Measurements from ENCODE around the gene CNP. TPM values are rescaled to one million over a fixed set of nuclear protein-coding genes. Genes with fewer than 3 reads are reported as not detected.
"Not testable (repeated sequence)": the region's sequence is repeated elsewhere in the genome, so short reads cannot be mapped to it uniquely, and the experiment has no call there.

Gene CNP
- total RNA-seq: 66.5 and 75.4 TPM in 2 replicates

- DNase-seq (ENCODE audit: low read depth, low spot score): peak; percentile 60
These were observed at the start of gene CNP for GRCh38 chr17:41966463-41967140. TSS of gene CNP (plus strand) at chr17:41966795. CDS start at chr17:41966885, 90 bp downstream.

DNA sequence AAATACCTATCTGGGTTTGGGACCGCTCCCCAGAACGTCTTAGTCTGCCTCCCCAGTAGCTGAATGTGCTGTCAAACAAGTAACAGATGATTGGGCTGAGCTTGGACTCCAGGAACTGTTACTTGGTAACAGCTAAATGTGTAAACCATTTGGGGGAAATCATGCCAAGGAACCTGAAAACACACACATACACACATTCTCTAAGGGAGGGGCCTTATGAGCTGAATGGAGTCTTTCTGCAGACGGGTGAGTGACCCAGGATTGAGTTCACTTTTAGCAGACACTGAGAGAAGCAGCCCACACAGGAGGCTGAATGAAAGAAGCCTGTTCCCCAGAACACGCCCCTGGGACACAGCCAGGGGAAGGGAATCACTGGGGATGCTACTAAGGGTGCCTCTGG, 49.4 kb upstream of the CNP start:
- DNase-seq (ENCODE audit: low read depth, low spot score): no peak

GRCh38 chr17:41917679-41918313, 48.8 kb upstream of the CNP start:
- no peak for DNase-seq (ENCODE audit: low read depth, low spot score)

GRCh38 chr17:41918314-41919164, 48.1 kb upstream of the CNP start, which contains the start of gene ACLY:
TSS of gene ACLY (minus strand) at chr17:41918951. CDS start at chr17:41913873, 5,078 bp downstream.
- DNase-seq (ENCODE audit: low read depth, low spot score): peak; percentile 87

DNA sequence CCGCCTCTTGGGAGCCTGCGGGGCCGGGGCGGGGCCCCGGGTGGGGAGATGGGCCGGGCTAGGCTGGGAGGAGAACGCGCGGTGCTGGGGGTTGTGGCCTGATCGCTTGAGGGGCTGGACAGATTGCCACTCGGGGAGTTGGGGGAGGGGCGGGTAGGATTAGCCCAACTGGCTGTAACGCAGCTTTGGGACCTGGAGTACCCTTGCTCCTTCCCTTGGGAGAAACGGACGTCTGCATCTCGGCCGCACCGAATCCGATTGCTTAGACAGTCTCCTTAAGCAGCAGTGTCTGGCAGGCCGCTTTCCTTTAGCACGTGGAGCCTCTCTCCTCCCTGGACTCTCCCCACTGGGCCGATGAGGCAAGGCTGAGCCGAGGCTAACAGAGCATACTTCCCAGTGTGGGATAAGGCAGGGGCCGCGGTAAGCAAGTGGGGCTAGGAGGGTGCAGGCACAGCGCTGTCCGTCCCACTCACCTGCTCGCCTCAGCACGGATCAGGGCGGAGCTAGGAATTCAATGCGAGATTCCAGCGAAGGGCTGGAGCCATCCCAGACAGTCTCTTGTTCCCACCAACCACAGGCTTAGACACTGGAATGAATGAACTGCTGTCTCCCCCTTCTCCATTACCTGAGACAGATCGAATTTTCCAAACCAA, 47.3 kb upstream of the CNP start:
- no peak for DNase-seq (ENCODE audit: low read depth, low spot score)

- no peak for DNase-seq (ENCODE audit: low read depth, low spot score)
These were observed 46.6 kb upstream of the CNP start for GRCh38 chr17:41919840-41920579.

GRCh38 chr17:41920580-41920955, 46.0 kb upstream of the CNP start:
- no peak for DNase-seq (ENCODE audit: low read depth, low spot score)

DNA sequence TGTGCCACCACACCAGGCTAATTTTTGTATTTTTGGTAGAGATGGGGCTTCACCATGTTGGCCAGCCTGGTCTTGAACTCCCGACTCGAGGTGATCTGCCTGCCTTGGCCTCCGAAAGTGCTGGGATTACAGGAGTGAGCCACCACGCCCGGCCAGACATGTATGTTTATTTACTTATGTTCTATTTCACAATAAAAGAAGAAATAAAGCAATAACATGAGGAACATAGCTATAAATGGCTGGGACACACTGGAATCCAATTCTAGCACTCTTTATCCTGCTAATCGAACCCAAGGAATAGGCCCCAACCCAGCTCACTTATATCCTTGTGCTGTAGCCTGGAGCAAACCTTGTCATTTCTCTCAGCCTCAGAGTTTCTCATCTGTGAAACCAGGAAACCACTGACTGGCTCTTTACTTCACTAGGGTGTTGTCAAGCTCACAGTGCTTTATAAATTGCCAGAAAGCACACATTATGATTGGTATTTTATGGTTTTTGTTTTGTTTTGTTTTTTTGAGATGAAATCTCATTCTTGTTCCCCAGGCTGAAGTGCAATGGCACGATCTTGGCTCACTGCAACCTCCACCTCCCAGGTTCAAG, 40.5 kb upstream of the CNP start:
- DNase-seq (ENCODE audit: low read depth, low spot score): no peak

GRCh38 chr17:41928693-41929251, 37.8 kb upstream of the CNP start:
- DNase-seq (ENCODE audit: low read depth, low spot score): no peak

DNA sequence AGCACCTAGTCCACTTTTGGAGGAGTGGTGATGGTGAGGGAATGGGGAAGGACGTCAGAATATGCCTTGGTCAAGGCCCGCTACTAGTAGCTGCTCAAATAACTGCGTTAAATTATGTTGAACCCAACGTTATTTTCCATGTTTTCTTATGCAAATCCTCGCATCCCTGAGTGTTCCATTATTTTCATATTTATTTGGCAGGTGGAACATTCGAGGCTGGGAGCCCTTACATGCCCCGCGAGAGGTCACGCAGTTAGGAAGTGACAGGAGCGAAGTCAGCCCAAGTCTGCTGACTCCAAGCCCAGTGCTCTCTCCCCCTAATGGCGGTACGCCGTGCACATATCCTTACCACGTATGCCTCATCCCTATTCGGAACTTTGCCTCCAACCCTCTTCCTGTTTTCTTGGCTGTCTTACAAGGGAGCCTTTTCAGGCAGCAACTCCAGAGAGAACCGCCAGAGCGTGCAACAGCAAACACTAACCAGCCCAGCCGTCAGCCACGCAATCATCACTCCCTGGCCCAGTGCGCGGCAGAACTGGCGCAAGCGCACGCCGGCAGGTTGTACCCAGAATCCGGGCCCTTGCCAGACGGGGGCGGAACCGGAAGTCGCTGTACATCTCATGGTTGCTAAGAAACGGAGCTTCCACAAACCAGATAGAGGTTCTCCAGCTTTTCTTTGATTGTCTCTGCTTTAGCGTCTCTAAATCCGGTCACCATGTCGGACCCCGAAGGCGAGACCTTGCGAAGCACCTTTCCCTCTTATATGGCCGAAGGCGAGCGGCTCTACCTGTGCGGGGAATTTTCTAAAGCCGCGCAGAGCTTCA, 36.4 kb upstream of the CNP start, which contains the start of gene ODAD4:
TSS of gene ODAD4 (plus strand) at position 609 of the 824 bp plus-strand sequence. CDS start at position 716, 107 bp downstream.
- DNase-seq (ENCODE audit: low read depth, low spot score): peak; percentile 92

GRCh38 chr17:41930833-41931156, 35.8 kb upstream of the CNP start:
- not testable (repeated sequence) for DNase-seq (ENCODE audit: low read depth, low spot score)

- not testable (repeated sequence) for DNase-seq (ENCODE audit: low read depth, low spot score)
These were observed 34.9 kb upstream of the CNP start for GRCh38 chr17:41931715-41932114.

- no peak for DNase-seq (ENCODE audit: low read depth, low spot score)
These were observed 33.7 kb upstream of the CNP start for GRCh38 chr17:41932816-41933389.

DNA sequence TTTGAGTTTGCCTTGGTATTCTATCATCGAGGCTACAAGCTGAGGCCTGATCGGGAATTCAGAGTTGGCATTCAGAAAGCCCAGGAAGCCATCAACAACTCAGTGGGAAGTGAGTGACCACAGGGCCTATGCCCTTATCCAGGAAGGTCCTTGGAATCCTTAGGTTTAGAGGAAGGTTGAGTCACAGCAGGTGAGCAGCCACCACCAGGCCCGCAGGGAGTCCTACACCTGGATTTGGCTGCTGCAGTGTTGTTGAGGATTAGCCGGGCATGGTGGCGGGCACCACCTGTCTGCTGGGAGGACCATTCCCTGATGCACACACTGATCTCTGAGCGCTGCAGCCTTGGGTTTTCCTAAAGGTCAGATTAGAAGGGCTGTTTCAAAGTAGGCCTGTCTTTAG, 31.0 kb upstream of the CNP start:
- no peak for DNase-seq (ENCODE audit: low read depth, low spot score)

- DNase-seq (ENCODE audit: low read depth, low spot score): no peak
These were observed 28.3 kb upstream of the CNP start for GRCh38 chr17:41937970-41938954.

DNA sequence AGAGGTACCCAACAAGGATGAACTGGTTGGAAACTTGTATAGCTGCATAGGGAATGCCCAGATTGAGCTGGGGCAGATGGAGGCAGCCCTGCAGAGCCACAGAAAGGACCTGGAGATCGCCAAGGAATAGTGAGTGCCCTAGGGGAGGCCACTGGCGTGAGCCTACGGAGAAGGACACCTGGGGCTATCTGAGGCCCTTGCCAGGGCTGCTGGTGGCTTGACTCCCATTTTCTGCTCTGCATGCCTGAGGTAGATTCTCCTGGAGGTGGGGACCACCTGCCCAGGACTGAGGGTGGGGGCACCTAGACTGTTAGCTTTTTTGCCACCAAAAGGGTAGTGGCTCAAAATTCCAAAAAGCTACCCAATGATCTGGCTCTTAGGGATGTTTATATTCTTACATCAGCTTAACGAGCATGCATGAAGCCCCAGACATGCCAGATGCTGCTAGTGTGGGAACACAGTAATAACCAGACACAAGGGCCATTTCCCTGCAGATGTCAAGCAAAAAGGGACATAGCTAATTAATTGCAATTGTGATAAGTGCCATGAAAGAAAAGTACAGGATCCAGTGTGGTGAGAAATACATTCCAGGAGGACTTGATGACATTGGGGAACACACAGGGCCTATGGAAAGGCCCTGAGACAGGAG, 27.4 kb upstream of the CNP start:
- DNase-seq (ENCODE audit: low read depth, low spot score): no peak

DNA sequence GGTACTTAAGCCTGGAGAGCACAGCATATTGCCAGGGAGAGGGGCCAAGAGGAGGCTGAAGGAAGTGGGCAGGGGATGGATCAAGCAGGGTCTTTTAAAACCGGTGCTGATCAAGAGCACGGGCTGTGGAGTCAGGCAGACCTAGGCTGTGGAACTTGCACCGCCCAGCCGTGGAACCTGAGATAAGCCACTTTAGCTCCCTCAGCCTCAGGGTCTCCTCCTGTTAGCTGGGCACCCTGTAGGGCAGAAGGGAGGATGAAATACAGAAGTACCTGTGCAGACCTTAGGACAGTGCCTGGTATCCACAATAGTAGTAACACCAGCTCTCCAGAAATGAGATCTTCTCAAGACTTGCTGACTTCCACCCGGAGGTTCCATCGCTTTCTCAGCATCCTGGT, 26.9 kb upstream of the CNP start:
- DNase-seq (ENCODE audit: low read depth, low spot score): no peak

Data from pulmonary artery endothelial cell (primary cell).